ENCODE measurements around the gene NKIRAS2. TPM values are rescaled to one million over a fixed set of nuclear protein-coding genes. Genes with fewer than 3 reads are reported as not detected.
A peak's percentile ranks its signal among the peaks of the same experiment; 100 is the strongest.
"Not testable (repeated sequence)": the region's sequence is repeated elsewhere in the genome, so short reads cannot be mapped to it uniquely, and the experiment has no call there.

NKIRAS2 gene
- total RNA-seq, 6 experiments from 2014 or later: 37.1 to 43.9 (median 40.3) TPM

GRCh38 chr17:42016941-42017865 is 2.7 kb upstream of the NKIRAS2 start, which contains the start of gene DNAJC7:
Gene DNAJC7 (minus strand): TSS chr17:42017439. CDS start chr17:42017416, 23 bp downstream.
- H3K9me3 Mint-ChIP-seq: no peaks in the 10 kb centered on the region
- TF ChIP-seq CTCF (IDR thresholded peaks at IDR 0.05): 0 out of 2 replicates have a peak, but pooled peaks have one; percentile 3
- H3K4me3 Mint-ChIP-seq: peak within 1 kb of the TSS; percentile 97
- peaks cover 58% of the 10 kb centered on the region for H3K4me1 Mint-ChIP-seq (ENCODE audit: low read depth)
- H3K27me3 Mint-ChIP-seq (ENCODE audit: insufficient read depth): no peaks in the 10 kb centered on the region
- H3K27ac Mint-ChIP-seq: peak within 1 kb of the TSS; percentile 97
- H3K36me3 Mint-ChIP-seq (ENCODE audit: low read depth): peaks cover 37% of the 10 kb centered on the region
- peak; percentile 84 for DNase-seq

DNA sequence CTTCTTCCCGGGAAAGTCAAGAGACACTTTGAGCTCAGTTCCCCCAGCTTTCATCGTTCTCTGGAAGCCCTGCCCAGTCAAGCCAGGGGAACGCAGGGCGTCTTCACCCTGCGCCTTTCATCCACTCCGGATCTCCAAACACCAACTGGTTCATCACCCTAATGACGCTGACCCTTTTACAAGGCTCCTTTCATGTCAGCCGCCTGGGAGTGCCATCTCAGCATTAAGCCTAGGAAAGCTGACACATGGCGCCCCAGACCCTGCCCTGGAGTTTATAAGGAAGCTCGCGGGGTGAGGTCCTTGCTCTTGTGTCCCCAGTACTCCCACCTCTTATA is 2.1 kb upstream of the NKIRAS2 start:
- TF ChIP-seq CTCF (IDR thresholded peaks at IDR 0.05): no peak
- Mint-ChIP-seq H3K27me3 (ENCODE audit: insufficient read depth) (no peaks in the 10 kb centered on the region), H3K4me3 (peak overlapping the region; percentile 97), H3K27ac (peak overlapping the region; percentile 97), H3K36me3 (ENCODE audit: low read depth) (peaks cover 37% of the 10 kb centered on the region), H3K4me1 (ENCODE audit: low read depth) (peaks cover 53% of the 10 kb centered on the region), H3K9me3 (no peaks in the 10 kb centered on the region)
- DNase-seq: no peak

GRCh38 chr17:42018339-42018738 is 1.6 kb upstream of the NKIRAS2 start:
- Mint-ChIP-seq H3K27me3 (ENCODE audit: insufficient read depth) (no peaks in the 10 kb centered on the region), H3K36me3 (ENCODE audit: low read depth) (peaks cover 34% of the 10 kb centered on the region), H3K4me1 (ENCODE audit: low read depth) (peaks cover 48% of the 10 kb centered on the region), H3K4me3 (peak overlapping the region; percentile 97), H3K9me3 (no peaks in the 10 kb centered on the region), H3K27ac (peak overlapping the region; percentile 97)
- DNase-seq: no peak
- no peak for TF ChIP-seq CTCF (IDR thresholded peaks at IDR 0.05)

DNA sequence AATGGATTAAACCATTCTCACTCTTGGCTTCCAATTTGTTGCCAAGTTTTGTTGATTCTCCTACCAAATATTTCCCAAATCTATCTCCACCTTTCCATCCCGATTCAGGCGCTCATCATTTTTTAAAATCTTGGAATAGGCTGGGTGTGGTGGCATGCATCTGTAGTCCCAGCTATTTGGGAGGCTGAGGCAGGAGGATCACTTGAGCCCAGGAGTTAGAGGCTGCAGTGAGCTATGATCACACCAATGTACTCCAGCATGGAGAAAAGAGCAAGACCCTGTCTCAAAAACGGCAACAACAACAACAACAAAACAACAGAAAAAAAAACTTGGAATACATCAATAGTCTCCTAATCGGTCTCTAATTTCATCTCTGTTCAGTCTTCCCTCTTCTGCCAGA is 902 bp upstream of the NKIRAS2 start:
- no peaks in the 10 kb centered on the region; the same call in 1 of the 2 replicates for H3K27me3 Mint-ChIP-seq (ENCODE audit: insufficient read depth)
- no peak for TF ChIP-seq CTCF (IDR thresholded peaks at IDR 0.05)
- peak overlapping the region; percentile 97 for H3K4me3 Mint-ChIP-seq
- peak overlapping the region; percentile 26 for H3K27ac Mint-ChIP-seq
- H3K4me1 Mint-ChIP-seq (ENCODE audit: low read depth): peaks cover 50% of the 10 kb centered on the region
- no peaks in the 10 kb centered on the region for H3K9me3 Mint-ChIP-seq
- peaks cover 33% of the 10 kb centered on the region for H3K36me3 Mint-ChIP-seq (ENCODE audit: low read depth)
- DNase-seq: no peak

- not testable (repeated sequence) for H3K9me3 Mint-ChIP-seq; H3K27me3 Mint-ChIP-seq (ENCODE audit: insufficient read depth); DNase-seq
- Mint-ChIP-seq H3K4me1 (ENCODE audit: low read depth) (peaks cover 59% of the 10 kb centered on the region), H3K36me3 (ENCODE audit: low read depth) (peaks cover 37% of the 10 kb centered on the region), H3K27ac (peak overlapping the region; percentile 77), H3K4me3 (peak overlapping the region; percentile 93)
These were observed 955 bp downstream of the NKIRAS2 start for GRCh38 chr17:42020845-42021244.

All from HFFc6 (cell line).